Globus pallidus (tissue), 1 donor: Measurements from ENCODE around the gene SFXN1.

Experiments
- DNase-seq: peaks from one replicate; pipeline ENCODE4 v3.0.0-alpha.2; 2015; ENCODE audit warnings: low spot score

SFXN1 gene

GRCh38 chr5:175541264-175541663, 62.9 kb downstream of the SFXN1 start:
- DNase-seq, result no peak

- DNase-seq, result no peak
These were observed 64.0 kb downstream of the SFXN1 start for GRCh38 chr5:175542232-175542965.

- DNase-seq, result no peak
These were observed 64.5 kb downstream of the SFXN1 start for GRCh38 chr5:175542966-175543235.

- DNase-seq, result no peak
These were observed 65.8 kb downstream of the SFXN1 start for GRCh38 chr5:175544108-175544511.

GRCh38 chr5:175544586-175544985, 66.2 kb downstream of the SFXN1 start:
- no peak for DNase-seq

GRCh38 chr5:175547842-175548241, 69.5 kb downstream of the SFXN1 start:
- no peak for DNase-seq

GRCh38 chr5:175548626-175549311, 70.4 kb downstream of the SFXN1 start:
- no peak for DNase-seq

GRCh38 chr5:175550055-175550805, 71.9 kb downstream of the SFXN1 start:
- no peak for DNase-seq

- no peak for DNase-seq
These were observed 72.9 kb downstream of the SFXN1 start for GRCh38 chr5:175551266-175551665.

- no peak for DNase-seq
These were observed 75.9 kb downstream of the SFXN1 start for GRCh38 chr5:175554296-175554695.

GRCh38 chr5:175555168-175555785, 76.9 kb downstream of the SFXN1 start:
- no peak for DNase-seq

GRCh38 chr5:175556794-175557193, 78.4 kb downstream of the SFXN1 start:
- no peak for DNase-seq

GRCh38 chr5:175557778-175558177, 79.4 kb downstream of the SFXN1 start:
- no peak for DNase-seq

GRCh38 chr5:175558801-175559480, 80.6 kb downstream of the SFXN1 start:
- no peak for DNase-seq

- DNase-seq, result no peak
These were observed 81.7 kb downstream of the SFXN1 start for GRCh38 chr5:175560011-175560410.

GRCh38 chr5:175561085-175561484, 82.7 kb downstream of the SFXN1 start:
- DNase-seq, result no peak

- no peak for DNase-seq
These were observed 86.4 kb downstream of the SFXN1 start for GRCh38 chr5:175564716-175565115.

- DNase-seq, result no peak
These were observed 88.3 kb downstream of the SFXN1 start for GRCh38 chr5:175566697-175567096.

- no peak for DNase-seq
These were observed 89.6 kb downstream of the SFXN1 start for GRCh38 chr5:175567954-175568353.

GRCh38 chr5:175569701-175570100, 91.3 kb downstream of the SFXN1 start:
- DNase-seq, result no peak

GRCh38 chr5:175572886-175573285, 94.5 kb downstream of the SFXN1 start:
- no peak for DNase-seq
